GM12873 (cell line): ENCODE measurements around the gene ZNRF4.

Experiments used
- TF ChIP-seq, protein P1 (sequence below): IDR thresholded peaks from 2 replicates; pipeline ENCODE4 v1.5.1; 2012; ENCODE audit warnings: low read depth, mild to moderate bottlenecking, moderate library complexity, low read length, control low read depth; ENCODE audit not compliant: insufficient read depth; ENCODE audit errors: missing control alignments

The ZNRF4 gene, protein sequence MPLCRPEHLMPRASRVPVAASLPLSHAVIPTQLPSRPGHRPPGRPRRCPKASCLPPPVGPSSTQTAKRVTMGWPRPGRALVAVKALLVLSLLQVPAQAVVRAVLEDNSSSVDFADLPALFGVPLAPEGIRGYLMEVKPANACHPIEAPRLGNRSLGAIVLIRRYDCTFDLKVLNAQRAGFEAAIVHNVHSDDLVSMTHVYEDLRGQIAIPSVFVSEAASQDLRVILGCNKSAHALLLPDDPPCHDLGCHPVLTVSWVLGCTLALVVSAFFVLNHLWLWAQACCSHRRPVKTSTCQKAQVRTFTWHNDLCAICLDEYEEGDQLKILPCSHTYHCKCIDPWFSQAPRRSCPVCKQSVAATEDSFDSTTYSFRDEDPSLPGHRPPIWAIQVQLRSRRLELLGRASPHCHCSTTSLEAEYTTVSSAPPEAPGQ

DNA sequence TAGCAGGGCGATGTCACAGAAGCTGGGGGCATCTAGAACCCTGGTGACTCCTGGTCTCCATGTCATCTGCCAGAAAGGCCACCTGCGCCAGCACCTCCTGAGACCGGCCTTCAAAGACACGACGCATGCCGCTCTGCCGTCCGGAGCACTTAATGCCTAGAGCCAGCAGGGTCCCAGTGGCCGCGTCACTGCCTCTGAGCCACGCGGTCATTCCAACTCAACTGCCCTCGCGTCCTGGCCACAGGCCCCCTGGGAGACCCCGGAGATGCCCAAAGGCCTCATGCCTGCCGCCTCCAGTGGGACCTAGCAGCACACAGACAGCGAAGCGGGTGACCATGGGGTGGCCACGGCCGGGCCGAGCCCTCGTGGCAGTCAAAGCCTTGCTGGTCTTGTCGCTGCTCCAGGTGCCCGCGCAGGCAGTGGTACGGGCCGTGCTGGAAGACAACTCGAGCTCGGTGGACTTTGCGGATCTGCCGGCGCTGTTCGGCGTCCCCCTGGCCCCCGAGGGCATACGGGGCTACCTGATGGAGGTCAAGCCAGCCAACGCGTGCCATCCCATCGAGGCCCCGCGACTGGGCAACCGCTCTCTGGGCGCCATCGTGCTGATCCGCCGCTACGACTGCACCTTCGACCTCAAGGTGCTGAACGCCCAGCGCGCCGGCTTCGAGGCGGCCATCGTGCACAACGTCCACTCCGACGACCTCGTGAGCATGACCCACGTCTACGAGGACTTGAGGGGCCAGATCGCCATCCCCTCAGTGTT lies at the start of gene ZNRF4:
Gene ZNRF4, plus strand, starts transcription at position 51 of the 763 bp plus-strand sequence. Its CDS starts 75 bp downstream, at position 126.
- TF ChIP-seq, protein P1, sequence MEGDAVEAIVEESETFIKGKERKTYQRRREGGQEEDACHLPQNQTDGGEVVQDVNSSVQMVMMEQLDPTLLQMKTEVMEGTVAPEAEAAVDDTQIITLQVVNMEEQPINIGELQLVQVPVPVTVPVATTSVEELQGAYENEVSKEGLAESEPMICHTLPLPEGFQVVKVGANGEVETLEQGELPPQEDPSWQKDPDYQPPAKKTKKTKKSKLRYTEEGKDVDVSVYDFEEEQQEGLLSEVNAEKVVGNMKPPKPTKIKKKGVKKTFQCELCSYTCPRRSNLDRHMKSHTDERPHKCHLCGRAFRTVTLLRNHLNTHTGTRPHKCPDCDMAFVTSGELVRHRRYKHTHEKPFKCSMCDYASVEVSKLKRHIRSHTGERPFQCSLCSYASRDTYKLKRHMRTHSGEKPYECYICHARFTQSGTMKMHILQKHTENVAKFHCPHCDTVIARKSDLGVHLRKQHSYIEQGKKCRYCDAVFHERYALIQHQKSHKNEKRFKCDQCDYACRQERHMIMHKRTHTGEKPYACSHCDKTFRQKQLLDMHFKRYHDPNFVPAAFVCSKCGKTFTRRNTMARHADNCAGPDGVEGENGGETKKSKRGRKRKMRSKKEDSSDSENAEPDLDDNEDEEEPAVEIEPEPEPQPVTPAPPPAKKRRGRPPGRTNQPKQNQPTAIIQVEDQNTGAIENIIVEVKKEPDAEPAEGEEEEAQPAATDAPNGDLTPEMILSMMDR, result no peak

DNA sequence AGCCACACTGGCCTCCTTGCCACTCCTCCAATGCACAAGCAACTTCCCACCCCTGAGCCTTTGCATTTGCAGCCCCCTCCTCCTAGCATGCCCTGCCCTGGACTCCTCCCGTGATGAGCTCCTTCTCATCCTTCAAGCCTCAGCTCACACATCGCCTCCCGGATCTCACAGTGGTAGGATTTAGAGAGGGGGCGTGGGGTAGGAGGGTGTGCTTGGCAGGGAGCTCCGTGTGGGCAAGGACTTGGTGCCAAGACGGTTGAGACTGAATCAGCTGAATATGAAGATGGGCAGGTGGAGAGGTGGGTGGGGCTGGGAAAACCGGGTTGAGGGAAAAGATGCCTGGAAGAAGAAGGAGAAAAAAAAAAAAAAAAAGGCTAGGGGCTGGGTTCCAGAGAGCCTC lies 48.4 kb upstream of the ZNRF4 start:
- TF ChIP-seq, protein P1, result no peak

DNA sequence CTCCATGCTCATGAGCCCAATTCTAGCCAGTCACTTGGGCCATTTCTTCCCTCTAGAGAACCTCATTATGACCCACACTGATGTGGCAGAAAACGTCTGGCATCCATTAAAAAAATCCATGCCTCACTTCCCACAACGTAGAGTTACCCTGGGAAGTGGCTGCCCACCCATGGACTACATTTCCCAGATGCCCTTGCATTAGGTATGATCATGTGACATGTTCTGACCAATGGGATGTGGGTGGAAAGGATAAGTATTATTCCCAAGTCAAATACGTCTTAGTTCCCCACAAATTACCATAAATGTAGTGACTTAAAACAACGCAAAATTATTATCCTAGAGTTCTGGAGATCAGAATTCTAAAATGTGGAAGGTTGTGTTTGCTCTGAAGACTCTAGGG lies 47.9 kb upstream of the ZNRF4 start:
- TF ChIP-seq, protein P1, result no peak

DNA sequence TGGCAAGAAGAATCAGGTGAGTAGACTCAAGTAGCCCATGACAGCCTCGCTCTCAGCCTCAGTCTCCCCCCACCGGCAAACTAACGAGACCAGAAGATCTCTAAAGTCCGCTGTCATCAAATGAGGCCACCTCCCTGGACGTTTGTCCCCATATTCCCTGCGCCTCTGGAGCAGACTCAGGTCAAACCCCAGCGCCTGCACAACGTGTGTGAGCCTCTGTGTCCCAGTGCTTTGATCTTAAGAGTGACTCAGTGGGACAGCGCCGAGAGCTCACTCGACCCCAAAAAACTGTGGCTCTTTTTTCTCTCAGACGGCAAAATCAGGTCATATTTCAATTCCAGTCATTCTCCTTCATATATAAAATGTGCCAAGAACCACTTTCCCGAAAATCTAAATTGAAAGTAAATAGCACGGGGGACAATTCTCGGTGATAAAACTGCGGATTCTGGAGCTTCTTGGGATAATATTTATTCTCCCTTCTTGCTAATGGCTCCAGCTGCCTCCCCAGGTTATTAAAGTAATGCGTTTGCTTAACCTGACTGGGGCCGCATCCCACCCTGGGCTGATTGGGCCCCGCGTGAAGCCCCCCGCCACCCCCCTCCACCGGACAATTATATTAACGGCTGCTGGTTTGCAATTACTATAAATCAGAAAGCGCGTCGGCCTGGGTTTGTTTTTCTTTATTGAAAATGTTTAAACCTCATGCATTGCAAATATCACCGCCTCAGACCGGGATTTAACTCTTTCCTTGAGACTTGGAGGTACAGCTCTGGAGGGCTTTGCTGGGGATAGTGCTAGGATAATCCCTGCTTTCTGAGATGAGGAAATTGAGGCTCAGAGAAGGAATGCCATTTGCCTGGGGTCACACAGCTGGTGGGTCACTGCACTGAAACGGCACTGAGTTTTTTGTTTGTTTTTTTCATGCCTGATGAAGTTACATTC lies 37.5 kb upstream of the ZNRF4 start:
- TF ChIP-seq, protein P1, result no peak

DNA sequence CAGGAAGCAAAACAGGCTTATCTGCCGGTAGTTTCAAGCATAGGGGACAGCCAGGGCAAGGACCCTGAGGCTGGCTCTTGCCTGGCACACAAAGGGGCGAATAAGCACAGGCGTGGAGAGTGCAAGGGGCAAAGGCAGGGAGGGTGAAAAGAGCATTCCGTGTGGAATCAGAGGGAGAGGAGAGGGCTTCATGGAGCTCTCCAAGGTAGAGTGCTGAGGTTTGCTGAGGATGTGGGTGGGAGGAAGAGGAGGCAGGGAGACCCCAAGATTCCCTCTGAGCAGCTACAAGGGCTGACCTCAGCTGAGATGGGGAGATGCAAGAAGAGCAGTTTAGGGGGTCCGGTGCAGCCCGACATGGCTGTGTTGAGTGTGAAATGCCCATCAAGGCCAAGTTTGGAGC lies 36.5 kb upstream of the ZNRF4 start:
- TF ChIP-seq, protein P1, result no peak

DNA sequence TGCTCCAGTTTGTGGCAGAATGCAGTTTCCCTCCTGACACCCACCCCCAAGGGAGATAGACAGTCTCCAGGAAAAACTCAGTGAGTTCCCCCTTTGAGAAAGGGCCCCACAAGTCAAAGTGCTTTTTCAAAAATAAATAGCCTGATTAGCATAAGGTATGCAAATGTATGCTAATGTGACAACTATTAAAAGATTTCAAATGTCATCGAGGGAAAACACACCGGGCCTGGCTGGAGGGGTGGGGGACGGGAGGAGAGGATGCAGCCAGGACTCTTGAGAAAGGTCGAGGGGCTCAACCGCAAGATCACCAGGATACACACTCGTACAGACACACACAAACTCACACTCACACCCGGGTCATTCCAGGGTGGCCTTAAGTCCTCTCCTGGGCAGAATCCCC lies 34.3 kb upstream of the ZNRF4 start:
- TF ChIP-seq, protein P1, result no peak

DNA sequence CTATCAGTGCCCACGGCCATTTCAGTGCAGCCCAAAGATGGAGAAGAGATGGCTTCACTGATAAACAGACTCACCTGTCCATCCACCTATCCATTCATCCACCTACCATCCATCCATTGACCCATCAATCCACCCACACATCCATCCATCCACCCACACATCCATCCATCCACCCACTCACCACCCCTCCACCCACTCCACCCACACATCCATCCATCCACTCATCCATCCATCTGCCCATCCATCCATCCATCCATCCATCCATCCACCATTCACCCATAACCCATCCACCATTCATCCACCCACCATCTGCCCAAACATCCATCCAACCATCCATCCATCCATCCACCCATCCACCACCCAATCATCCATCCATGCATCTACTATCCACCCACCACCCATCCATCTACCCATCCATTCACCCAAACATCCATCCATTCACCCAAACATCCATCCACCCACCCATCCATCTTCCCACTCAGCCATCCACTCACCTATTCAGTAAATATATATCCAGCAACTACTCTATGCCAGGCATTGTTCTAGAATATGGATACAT lies 31.6 kb upstream of the ZNRF4 start:
- TF ChIP-seq, protein P1, result no peak
